BE2C (cell line): ENCODE measurements around the gene OR2D3.

Experiments
- DNase-seq: peaks from one replicate; pipeline ENCODE4 v3.0.0-alpha.2; 2020
- H3K27me3 ChIP-seq: fragments of 250-450 bp; sonication (Bioruptor Pico); 2 replicates; pipeline ENCODE4 v1.5.1; 2020; ENCODE audit warnings: mild to moderate bottlenecking
- H3K36me3 ChIP-seq: fragments of 250-450 bp; sonication (Bioruptor Pico); 2 replicates; pipeline ENCODE4 v1.5.1; 2020; ENCODE audit warnings: mild to moderate bottlenecking
- H3K4me1 ChIP-seq: fragments of 250-450 bp; sonication (Bioruptor Pico); 2 replicates; pipeline ENCODE4 v1.5.1; 2020
- H3K4me3 ChIP-seq: 2 replicates; pipeline ENCODE4 v1.5.1; 2011; ENCODE audit warnings: low read depth, low read length
- H3K9me3 ChIP-seq: fragments of 250-450 bp; sonication (Bioruptor Pico); 2 replicates; pipeline ENCODE4 v1.5.1; 2020
- TF ChIP-seq, protein P1 (sequence below): IDR thresholded peaks from 2 replicates; pipeline ENCODE4 v1.5.1; 2012; ENCODE audit warnings: mild to moderate bottlenecking, low read depth, low read length

The OR2D3 gene

GRCh38 chr11:6925636-6926207 is 4.9 kb downstream of the OR2D3 start:
- no peaks in the 10 kb centered on the region for H3K9me3 ChIP-seq
- peak overlapping the region; percentile 57; the same call in 1 of the 2 replicates for H3K4me3 ChIP-seq
- DNase-seq, result no peak
- H3K4me1 ChIP-seq, result no peaks in the 10 kb centered on the region
- H3K27me3 ChIP-seq, result peaks cover 18% of the 10 kb centered on the region
- TF ChIP-seq, protein P1, sequence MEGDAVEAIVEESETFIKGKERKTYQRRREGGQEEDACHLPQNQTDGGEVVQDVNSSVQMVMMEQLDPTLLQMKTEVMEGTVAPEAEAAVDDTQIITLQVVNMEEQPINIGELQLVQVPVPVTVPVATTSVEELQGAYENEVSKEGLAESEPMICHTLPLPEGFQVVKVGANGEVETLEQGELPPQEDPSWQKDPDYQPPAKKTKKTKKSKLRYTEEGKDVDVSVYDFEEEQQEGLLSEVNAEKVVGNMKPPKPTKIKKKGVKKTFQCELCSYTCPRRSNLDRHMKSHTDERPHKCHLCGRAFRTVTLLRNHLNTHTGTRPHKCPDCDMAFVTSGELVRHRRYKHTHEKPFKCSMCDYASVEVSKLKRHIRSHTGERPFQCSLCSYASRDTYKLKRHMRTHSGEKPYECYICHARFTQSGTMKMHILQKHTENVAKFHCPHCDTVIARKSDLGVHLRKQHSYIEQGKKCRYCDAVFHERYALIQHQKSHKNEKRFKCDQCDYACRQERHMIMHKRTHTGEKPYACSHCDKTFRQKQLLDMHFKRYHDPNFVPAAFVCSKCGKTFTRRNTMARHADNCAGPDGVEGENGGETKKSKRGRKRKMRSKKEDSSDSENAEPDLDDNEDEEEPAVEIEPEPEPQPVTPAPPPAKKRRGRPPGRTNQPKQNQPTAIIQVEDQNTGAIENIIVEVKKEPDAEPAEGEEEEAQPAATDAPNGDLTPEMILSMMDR, result no peak
- H3K36me3 ChIP-seq, result no peaks in the 10 kb centered on the region

- Histone ChIP-seq H3K4me1 (no peaks in the 10 kb centered on the region), H3K4me3 (peak within 1 kb of the TSS; percentile 57), H3K9me3 (no peaks in the 10 kb centered on the region), H3K27me3 (peaks cover 18% of the 10 kb centered on the region), H3K36me3 (no peaks in the 10 kb centered on the region)
- TF ChIP-seq, protein P1, result no peak
- peak; percentile 30 for DNase-seq
Measured at GRCh38 chr11:6926208-6927029, 5.6 kb downstream of the OR2D3 start, which contains the start of gene ZNF215. Gene ZNF215 (plus strand): TSS chr11:6926426. CDS start chr11:6932273, 5,847 bp downstream.

- Histone ChIP-seq H3K4me1 (no peaks in the 10 kb centered on the region), H3K9me3 (no peaks in the 10 kb centered on the region), H3K27me3 (peaks cover 18% of the 10 kb centered on the region), H3K36me3 (no peaks in the 10 kb centered on the region), H3K4me3 (peak overlapping the region; percentile 57)
- TF ChIP-seq, protein P1, result no peak
- DNase-seq, result no peak
Measured at GRCh38 chr11:6927030-6927617, 6.3 kb downstream of the OR2D3 start.

- no peaks in the 10 kb centered on the region for H3K4me1 ChIP-seq
- no peaks in the 10 kb centered on the region for H3K9me3 ChIP-seq
- H3K27me3 ChIP-seq, result peaks cover 18% of the 10 kb centered on the region
- TF ChIP-seq, protein P1, result no peak
- H3K4me3 ChIP-seq, result no peak overlapping the region
- no peaks in the 10 kb centered on the region for H3K36me3 ChIP-seq
- DNase-seq, result no peak
Measured at GRCh38 chr11:6928916-6929315, 8.1 kb downstream of the OR2D3 start.

GRCh38 chr11:6931146-6931713 is 10.4 kb downstream of the OR2D3 start:
- DNase-seq, result no peak
- Histone ChIP-seq H3K4me1 (no peaks in the 10 kb centered on the region), H3K9me3 (no peaks in the 10 kb centered on the region), H3K4me3 (no peak overlapping the region), H3K36me3 (no peaks in the 10 kb centered on the region), H3K27me3 (peaks cover 14% of the 10 kb centered on the region)
- TF ChIP-seq, protein P1, result no peak
